PC-3 (cell line): Measurements from ENCODE around the gene PTGIR. TPM values are rescaled to one million over a fixed set of nuclear protein-coding genes. Genes with fewer than 3 reads are reported as not detected.

Experiments
- ATAC-seq: fragments of 200-7000 bp; cut with Tn5 transposase; 2 replicates; pipeline ENCODE4 v1.9.1; 2020; ENCODE audit warnings: mild to moderate bottlenecking, moderate library complexity
- BruUV-seq: library from RNA; stranded (reverse); fragments of 400-500 nt; replicated peaks from 2 replicates; lab custom pipeline; 2021; lab: Mats Ljungman, UMichigan
- CTCF ChIA-PET: fragments of 300-600 bp; sonication (Branson Sonifier 250); formaldehyde crosslinking; loops from one replicate; lab custom pipeline; 2022; ENCODE audit warnings: antibody characterized with exemption; lab: Charles Lee
- POLR2A ChIA-PET: fragments of 300-600 bp; sonication (Branson Sonifier 250); formaldehyde crosslinking; loops from one replicate; lab custom pipeline; 2022; ENCODE audit warnings: antibody characterized with exemption; ENCODE audit not compliant: unreplicated experiment; lab: Charles Lee
- DNase-seq: peaks from one replicate; pipeline ENCODE4 v3.0.0-alpha.2; 2015
- H2AFZ ChIP-seq: fragments of 300-600 bp; sonication (generic); 2 replicates; pipeline ENCODE4 v1.6.0; 2016; ENCODE audit warnings: antibody characterized with exemption, low read length
- H3F3A ChIP-seq: fragments of 300-600 bp; sonication (generic); one replicate; pipeline ENCODE4 v1.6.0; 2017; ENCODE audit warnings: antibody characterized with exemption, low read length, control low read depth, mild to moderate bottlenecking; ENCODE audit not compliant: unreplicated experiment
- H3K27ac ChIP-seq: fragments of 300-600 bp; sonication (generic); 2 replicates; pipeline ENCODE4 v1.5.1; 2016; ENCODE audit warnings: mild to moderate bottlenecking, low read length
- H3K27me3 ChIP-seq: fragments of 300-600 bp; sonication (generic); 2 replicates; pipeline ENCODE4 v1.6.1; 2016; ENCODE audit warnings: low read length, mixed read lengths
- H3K36me3 ChIP-seq: fragments of 300-600 bp; sonication (generic); 2 replicates; pipeline ENCODE4 v1.6.1; 2016; ENCODE audit warnings: low read depth, mixed run types, low read length, mixed read lengths
- H3K4me1 ChIP-seq: fragments of 300-600 bp; sonication (generic); 2 replicates; pipeline ENCODE4 v1.5.1; 2016; ENCODE audit warnings: low read length; ENCODE audit not compliant: insufficient read depth
- H3K4me2 ChIP-seq: fragments of 300-600 bp; sonication (generic); 2 replicates; pipeline ENCODE4 v1.6.0; 2016; ENCODE audit warnings: low read length
- H3K4me3 ChIP-seq: fragments of 300-600 bp; sonication (generic); 2 replicates; pipeline ENCODE4 v1.5.1; 2016; ENCODE audit warnings: mild to moderate bottlenecking, low read length, mixed read lengths
- H3K79me2 ChIP-seq: fragments of 300-600 bp; sonication (generic); 2 replicates; pipeline ENCODE4 v1.6.1; 2017; ENCODE audit warnings: low read length, mixed read lengths
- H3K9ac ChIP-seq: fragments of 300-600 bp; sonication (generic); 2 replicates; pipeline ENCODE4 v1.6.0; 2016; ENCODE audit warnings: mild to moderate bottlenecking, low read length
- H3K9me2 ChIP-seq: fragments of 300-600 bp; sonication (generic); replicated peaks from 2 replicates; pipeline ENCODE4 v1.6.1; 2016; ENCODE audit warnings: mixed run types, low read length, mixed read lengths
- H3K9me3 ChIP-seq: fragments of 300-600 bp; sonication (generic); 2 replicates; pipeline ENCODE4 v1.6.1; 2016; ENCODE audit warnings: low read length, mixed read lengths
- H4K20me1 ChIP-seq: fragments of 300-600 bp; sonication (generic); 2 replicates; pipeline ENCODE4 v1.6.1; 2016; ENCODE audit warnings: low read length, mixed read lengths
- CTCF ChIP-seq: fragments of 300-600 bp; sonication (generic); conservative IDR thresholded peaks from 2 replicates; pipeline ENCODE4 v1.5.1; 2017; ENCODE audit warnings: antibody characterized with exemption, low read depth, mild to moderate bottlenecking, low read length
- EZH2 ChIP-seq: fragments of 300-600 bp; sonication (generic); IDR thresholded peaks from one replicate; pipeline ENCODE4 v1.6.1; 2017; ENCODE audit warnings: antibody characterized with exemption, mild to moderate bottlenecking, low read length; ENCODE audit not compliant: unreplicated experiment
- EZH2phosphoT487 ChIP-seq: fragments of 300-600 bp; sonication (generic); IDR thresholded peaks from 2 replicates; pipeline ENCODE4 v1.6.1; 2018; ENCODE audit warnings: mild to moderate bottlenecking, antibody characterized with exemption, low read length, borderline replicate concordance
- intact Hi-C: fragments of 100-400 bp; cut with micrococcal nuclease; formaldehyde crosslinking; loops from 2 replicates; pipeline ENCODE4 v1.9.0; 2023
- total RNA-seq: library from RNA; depleted of rRNA; stranded (reverse); fragments of >200 nt; gene quantifications from 2 replicates; pipeline ENCODE4 v1.2.3, GENCODE V29; 2014

The PTGIR gene
- total RNA-seq, 1 experiment from 2014 or later = not detected

GRCh38 chr19:46659151-46660007, 34.5 kb upstream of the PTGIR start:
- Histone ChIP-seq H4K20me1 (no peaks in the 10 kb centered on the region), H3K79me2 (no peaks in the 10 kb centered on the region), H3K36me3 (no peaks in the 10 kb centered on the region), H3K9me2 (no peaks in the 10 kb centered on the region), H3K4me3 (peak overlapping the region; percentile 64; the same call in 1 of the 2 replicates), H2AFZ (peak overlapping the region; percentile 85), H3K9ac (no peak overlapping the region), H3K4me2 (peak overlapping the region; percentile 89), H3F3A (no peaks in the 10 kb centered on the region), H3K4me1 (peaks cover 9% of the 10 kb centered on the region), H3K9me3 (no peaks in the 10 kb centered on the region), H3K27me3 (no peaks in the 10 kb centered on the region), H3K27ac (no peak overlapping the region)
- ChIA-PET CTCF (no interaction called here), POLR2A (no interaction called here)
- DNase-seq (no peak), ATAC-seq (no peak)
- intact Hi-C loops = no loop called here
- TF ChIP-seq EZH2 (no peak), EZH2phosphoT487 (no peak), CTCF (no peak)
- BruUV-seq = no TSS peak

DNA sequence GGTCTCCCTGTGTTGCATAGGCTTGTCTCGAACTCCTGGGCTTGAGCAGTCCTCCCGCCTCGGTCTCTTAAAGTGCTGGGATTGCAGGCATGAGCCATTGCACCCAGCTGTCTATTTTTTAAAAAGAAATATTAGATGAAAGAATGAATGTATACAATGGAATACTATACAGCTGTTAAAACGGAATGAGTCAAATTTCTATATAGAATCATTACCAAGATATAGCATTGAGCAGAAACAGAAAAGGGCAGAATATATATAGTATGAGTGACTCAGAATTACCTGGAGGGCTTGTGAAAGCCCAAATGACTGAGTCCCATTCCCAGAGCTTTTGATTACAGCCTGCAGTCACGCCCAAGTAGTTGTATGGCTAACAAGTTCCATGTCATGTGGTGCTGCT, 31.7 kb upstream of the PTGIR start:
- Histone ChIP-seq H4K20me1 (no peaks in the 10 kb centered on the region), H3K9ac (no peak overlapping the region), H3K9me3 (no peaks in the 10 kb centered on the region), H3F3A (no peaks in the 10 kb centered on the region), H3K79me2 (no peaks in the 10 kb centered on the region), H3K27ac (no peak overlapping the region), H3K36me3 (no peaks in the 10 kb centered on the region), H3K4me3 (no peak overlapping the region), H3K4me1 (peaks cover 9% of the 10 kb centered on the region), H3K27me3 (no peaks in the 10 kb centered on the region), H2AFZ (no peak overlapping the region), H3K9me2 (no peaks in the 10 kb centered on the region), H3K4me2 (no peak overlapping the region)
- no TSS peak for BruUV-seq
- ChIA-PET CTCF (no interaction called here), POLR2A (no interaction called here)
- intact Hi-C loops = no loop called here
- no peak for ATAC-seq
- TF ChIP-seq CTCF (no peak), EZH2phosphoT487 (no peak), EZH2 (no peak)
- no peak for DNase-seq

DNA sequence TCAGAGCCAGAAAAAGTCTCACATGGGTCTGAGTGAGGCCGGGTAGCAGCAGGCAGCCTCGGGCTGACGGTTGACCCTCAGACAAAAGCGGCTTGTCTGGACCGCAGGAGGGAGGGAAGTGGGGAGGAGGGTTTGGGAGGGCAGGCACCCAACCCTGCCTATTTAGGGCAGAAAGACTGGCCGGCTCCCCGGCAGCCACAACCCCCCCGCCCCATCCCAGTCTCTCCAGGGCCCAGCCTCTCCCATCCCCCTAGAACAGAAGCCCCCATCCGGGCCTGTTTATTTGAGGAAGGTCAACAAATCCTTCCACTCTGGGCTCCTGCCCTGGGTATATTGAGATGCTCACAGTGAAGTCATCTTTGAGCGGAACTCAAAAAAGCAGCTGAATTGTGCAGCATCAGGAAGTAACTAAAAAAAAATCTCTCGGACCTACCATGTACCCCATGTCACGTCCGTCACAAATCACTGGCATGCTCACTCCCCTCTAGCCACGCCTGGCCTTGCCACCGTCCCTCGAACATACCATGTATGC, 29.8 kb upstream of the PTGIR start:
- Histone ChIP-seq H3K9me3 (no peaks in the 10 kb centered on the region), H3F3A (no peaks in the 10 kb centered on the region), H3K27ac (no peak overlapping the region), H3K9ac (no peak overlapping the region), H3K4me2 (no peak overlapping the region), H3K27me3 (no peaks in the 10 kb centered on the region), H3K79me2 (no peaks in the 10 kb centered on the region), H2AFZ (no peak overlapping the region), H4K20me1 (no peaks in the 10 kb centered on the region), H3K9me2 (no peaks in the 10 kb centered on the region), H3K36me3 (no peaks in the 10 kb centered on the region), H3K4me1 (no peaks in the 10 kb centered on the region; the same call in 1 of the 2 replicates), H3K4me3 (no peak overlapping the region)
- no TSS peak for BruUV-seq
- ATAC-seq = no peak
- POLR2A ChIA-PET = no interaction called here
- no peak for DNase-seq
- intact Hi-C loops = no loop called here
- TF ChIP-seq CTCF = no peak
- TF ChIP-seq EZH2 = no peak
- CTCF ChIA-PET = no interaction called here
